ENCODE measurements around the gene KMT2D. TPM values are rescaled to one million over a fixed set of nuclear protein-coding genes. Genes with fewer than 3 reads are reported as not detected.

The KMT2D gene
- total and polyA plus RNA-seq, 2 experiments from 2014 or later = 8.2 to 10.3 TPM

GRCh38 chr12:49028666-49029275 lies 31.8 kb downstream of the KMT2D start:
- DNase-seq = no peak
- Histone ChIP-seq H3K4me2 (ENCODE audit: unreplicated experiment) (no peak overlapping the region), H3K27me3 (replicated peaks; ENCODE audit: insufficient read depth) (no peaks in the 10 kb centered on the region), H3K9me2 (ENCODE audit: insufficient read depth) (no peaks in the 10 kb centered on the region), H2AFZ (no peak overlapping the region), H3K27ac (no peak overlapping the region), H3K9ac (no peak overlapping the region), H3K36me3 (ENCODE audit: low read depth) (peaks cover 38% of the 10 kb centered on the region), H3K9me3 (ENCODE audit: low read depth) (no peaks in the 10 kb centered on the region), H3F3A (ENCODE audit: insufficient read depth) (peaks cover 9% of the 10 kb centered on the region; the same call in 1 of the 2 replicates), H3K79me2 (ENCODE audit: insufficient read depth) (peaks cover 9% of the 10 kb centered on the region; the same call in 1 of the 2 replicates), H3K4me1 (ENCODE audit: insufficient read depth) (no peaks in the 10 kb centered on the region), H3K4me3 (no peak overlapping the region), H4K20me1 (ENCODE audit: insufficient read depth) (no peaks in the 10 kb centered on the region)
- WGBS, 2 experiments (ENCODE audit: low coverage in 1 of 2, low lambda C conversion rate in 2 of 2, missing lambda C conversion rate in 2 of 2) = 92 to 94% methylated on average over 10 of the region's 10 CpGs
- in situ Hi-C loops (cut with MboI) = no loop called here
- no peak for TF ChIP-seq EZH2 (IDR thresholded peaks at IDR 0.05; ENCODE audit: insufficient read depth, poor library complexity, severe bottlenecking)
- TF ChIP-seq EZH2phosphoT487 (IDR thresholded peaks at IDR 0.05; ENCODE audit: insufficient read depth, low read depth) = no peak

- peaks cover 15% of the 10 kb centered on the region; the same call in 1 of the 2 replicates for H3F3A ChIP-seq (ENCODE audit: insufficient read depth)
- no peak overlapping the region for H3K27ac ChIP-seq
- H3K9ac ChIP-seq = no peak overlapping the region
- H4K20me1 ChIP-seq (ENCODE audit: insufficient read depth) = no peaks in the 10 kb centered on the region
- H3K4me2 ChIP-seq (ENCODE audit: unreplicated experiment) = no peak overlapping the region
- no peak overlapping the region for H2AFZ ChIP-seq
- TF ChIP-seq EZH2phosphoT487 (IDR thresholded peaks at IDR 0.05; ENCODE audit: insufficient read depth, low read depth) (no peak), EZH2 (IDR thresholded peaks at IDR 0.05; ENCODE audit: insufficient read depth, poor library complexity, severe bottlenecking) (no peak)
- no peaks in the 10 kb centered on the region for H3K4me1 ChIP-seq (ENCODE audit: insufficient read depth)
- DNase-seq = no peak
- no peak overlapping the region for H3K4me3 ChIP-seq
- in situ Hi-C loops (cut with MboI) = no loop called here
- 89 to 93% methylated on average over 9 of the region's 9 CpGs for WGBS, 2 experiments (ENCODE audit: low coverage in 1 of 2, low lambda C conversion rate in 2 of 2, missing lambda C conversion rate in 2 of 2)
- peaks cover 43% of the 10 kb centered on the region for H3K36me3 ChIP-seq (ENCODE audit: low read depth)
- no peaks in the 10 kb centered on the region for H3K27me3 ChIP-seq (replicated peaks; ENCODE audit: insufficient read depth)
- H3K79me2 ChIP-seq (ENCODE audit: insufficient read depth) = peaks cover 9% of the 10 kb centered on the region; the same call in 1 of the 2 replicates
- no peaks in the 10 kb centered on the region for H3K9me2 ChIP-seq (ENCODE audit: insufficient read depth)
- H3K9me3 ChIP-seq (ENCODE audit: low read depth) = no peaks in the 10 kb centered on the region
These were observed 32.6 kb downstream of the KMT2D start for GRCh38 chr12:49027846-49028555.

- WGBS, 2 experiments (ENCODE audit: low coverage in 1 of 2, low lambda C conversion rate in 2 of 2, missing lambda C conversion rate in 2 of 2) = 92 to 94% methylated on average over 26 of the region's 26 CpGs
- Histone ChIP-seq H2AFZ (no peak overlapping the region), H3F3A (ENCODE audit: insufficient read depth) (peaks cover 15% of the 10 kb centered on the region; the same call in 1 of the 2 replicates), H3K27me3 (replicated peaks; ENCODE audit: insufficient read depth) (no peaks in the 10 kb centered on the region), H3K4me2 (ENCODE audit: unreplicated experiment) (no peak overlapping the region), H3K27ac (no peak overlapping the region), H3K4me1 (ENCODE audit: insufficient read depth) (no peaks in the 10 kb centered on the region), H3K79me2 (ENCODE audit: insufficient read depth) (peaks cover 9% of the 10 kb centered on the region; the same call in 1 of the 2 replicates), H3K9ac (no peak overlapping the region), H4K20me1 (ENCODE audit: insufficient read depth) (no peaks in the 10 kb centered on the region), H3K9me3 (ENCODE audit: low read depth) (no peaks in the 10 kb centered on the region), H3K9me2 (ENCODE audit: insufficient read depth) (no peaks in the 10 kb centered on the region), H3K4me3 (no peak overlapping the region), H3K36me3 (ENCODE audit: low read depth) (peaks cover 43% of the 10 kb centered on the region)
- DNase-seq = no peak
- in situ Hi-C loops (cut with MboI) = no loop called here
- TF ChIP-seq EZH2phosphoT487 (IDR thresholded peaks at IDR 0.05; ENCODE audit: insufficient read depth, low read depth) (no peak), EZH2 (IDR thresholded peaks at IDR 0.05; ENCODE audit: insufficient read depth, poor library complexity, severe bottlenecking) (no peak)
These were observed 33.7 kb downstream of the KMT2D start for GRCh38 chr12:49026678-49027480.

- H4K20me1 ChIP-seq (ENCODE audit: insufficient read depth) = no peaks in the 10 kb centered on the region
- H3K27ac ChIP-seq = no peak overlapping the region
- H2AFZ ChIP-seq = no peak overlapping the region
- WGBS, 2 experiments (ENCODE audit: low coverage in 1 of 2, low lambda C conversion rate in 2 of 2, missing lambda C conversion rate in 2 of 2) = 94 to 97% methylated on average over 16 to 21 of the region's 21 CpGs
- no peaks in the 10 kb centered on the region for H3K27me3 ChIP-seq (replicated peaks; ENCODE audit: insufficient read depth)
- H3K9ac ChIP-seq = no peak overlapping the region
- DNase-seq = no peak
- H3K4me2 ChIP-seq (ENCODE audit: unreplicated experiment) = no peak overlapping the region
- in situ Hi-C loops (cut with MboI) = no loop called here
- H3K9me3 ChIP-seq (ENCODE audit: low read depth) = no peaks in the 10 kb centered on the region
- H3F3A ChIP-seq (ENCODE audit: insufficient read depth) = peaks cover 15% of the 10 kb centered on the region; the same call in 1 of the 2 replicates
- peaks cover 39% of the 10 kb centered on the region for H3K36me3 ChIP-seq (ENCODE audit: low read depth)
- H3K4me3 ChIP-seq = no peak overlapping the region
- H3K79me2 ChIP-seq (ENCODE audit: insufficient read depth) = peaks cover 9% of the 10 kb centered on the region; the same call in 1 of the 2 replicates
- no peak for TF ChIP-seq EZH2 (IDR thresholded peaks at IDR 0.05; ENCODE audit: insufficient read depth, poor library complexity, severe bottlenecking)
- TF ChIP-seq EZH2phosphoT487 (IDR thresholded peaks at IDR 0.05; ENCODE audit: insufficient read depth, low read depth) = no peak
- no peaks in the 10 kb centered on the region for H3K4me1 ChIP-seq (ENCODE audit: insufficient read depth)
- no peaks in the 10 kb centered on the region for H3K9me2 ChIP-seq (ENCODE audit: insufficient read depth)
These were observed 34.5 kb downstream of the KMT2D start for GRCh38 chr12:49026101-49026500.

All from GM23248 (cell line).